ENCODE results near the gene IDH2.
A peak's percentile ranks its signal among the peaks of the same experiment; 100 is the strongest.

- no peak for TF ChIP-seq POLR2A (IDR thresholded peaks at IDR 0.05)
- TF ChIP-seq CTCF (IDR thresholded peaks at IDR 0.05), result peak; percentile 21 to 73 (median 58)
- TF ChIP-seq POLR2AphosphoS5 (IDR thresholded peaks at IDR 0.05), result no peak
Measured at GRCh38 chr15:90143166-90143655, 40.9 kb upstream of the IDH2 start.

Measured in breast epithelium (tissue), 3 donors.